GM21526 (cell line): ENCODE data around the gene TNS2.
"Not testable (repeated sequence)": the region's sequence is repeated elsewhere in the genome, so short reads cannot be mapped to it uniquely, and the experiment has no call there.

Source experiments
- ATAC-seq: cut with Tn5 transposase; IDR thresholded peaks from one replicate; pipeline ENCODE4 v1.9.1; 2021; ENCODE audit warnings: moderate library complexity; ENCODE audit not compliant: unreplicated experiment, low FRiP score

TNS2 gene

DNA sequence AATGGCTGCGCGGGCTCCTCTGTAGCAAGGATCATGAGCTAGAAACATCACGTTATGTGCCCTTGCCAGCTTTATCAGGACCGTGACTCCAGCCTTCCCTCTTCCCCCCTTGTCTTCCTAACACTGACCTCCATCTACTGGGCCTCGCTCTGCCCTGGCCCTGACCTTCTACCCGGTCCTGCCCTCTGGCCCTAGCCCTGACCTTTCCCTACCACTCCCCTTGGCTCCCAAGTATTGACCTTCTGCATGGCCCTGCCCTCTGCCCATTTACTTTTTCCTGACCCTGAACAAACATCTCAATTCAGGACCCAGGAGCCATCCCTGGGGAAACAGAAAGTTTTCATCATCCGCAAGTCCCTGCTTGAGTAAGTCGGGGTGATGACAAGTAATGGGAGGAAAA, 55.4 kb downstream of the TNS2 start:
- no peak for ATAC-seq

DNA sequence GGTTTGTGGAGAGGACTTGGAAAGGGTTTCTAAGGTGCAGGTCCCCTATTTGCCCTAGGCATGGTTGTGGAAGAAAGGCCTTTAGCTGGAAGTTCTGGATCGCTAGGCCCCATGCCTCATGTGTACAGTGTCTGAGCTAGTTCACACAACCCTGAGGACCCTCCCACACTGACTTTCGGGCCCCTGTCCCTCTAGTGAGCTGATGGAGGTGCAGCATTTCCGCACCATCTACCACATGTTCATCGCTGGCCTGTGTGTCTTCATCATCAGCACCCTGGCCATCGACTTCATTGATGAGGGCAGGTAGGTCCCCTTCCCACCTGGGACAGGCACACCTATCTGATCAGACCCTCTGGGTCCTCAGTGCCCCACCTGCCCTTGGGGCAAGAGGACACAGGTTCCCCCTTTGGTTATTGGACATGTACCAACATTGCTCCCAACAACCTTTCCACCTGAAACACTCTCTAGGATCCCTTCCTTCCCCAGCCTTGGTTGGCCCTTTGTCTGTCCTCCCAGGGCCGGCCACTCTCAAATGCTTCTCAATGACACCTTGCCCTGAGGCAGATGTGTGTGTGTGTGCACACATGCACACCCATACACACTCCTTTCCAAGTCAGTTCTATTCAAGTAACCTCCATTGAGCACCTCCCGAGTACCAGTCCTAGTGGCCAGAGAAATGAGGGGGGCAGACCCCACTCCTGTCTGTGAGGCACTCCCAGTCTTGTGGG, 56.0 kb downstream of the TNS2 start:
- ATAC-seq: no peak

DNA sequence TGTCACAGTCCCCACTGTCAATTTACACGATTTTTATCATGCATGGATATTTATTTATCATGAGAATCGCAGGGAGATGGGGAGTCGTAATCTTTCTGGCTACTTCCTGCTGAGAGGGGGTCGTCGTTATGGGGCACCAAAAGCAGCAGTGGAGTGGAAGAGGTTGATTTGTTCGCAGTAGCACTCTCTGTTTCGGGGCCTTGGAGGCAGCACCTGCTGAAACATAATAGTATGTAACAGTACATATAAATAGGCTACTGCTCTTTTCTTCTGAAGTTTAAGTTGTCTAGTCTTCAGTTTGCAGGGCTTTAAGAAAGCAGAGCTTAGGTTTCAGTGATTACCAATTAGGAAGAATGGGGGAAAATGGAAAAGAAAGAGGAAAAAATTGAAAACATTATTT, 57.3 kb downstream of the TNS2 start:
- no peak for ATAC-seq

DNA sequence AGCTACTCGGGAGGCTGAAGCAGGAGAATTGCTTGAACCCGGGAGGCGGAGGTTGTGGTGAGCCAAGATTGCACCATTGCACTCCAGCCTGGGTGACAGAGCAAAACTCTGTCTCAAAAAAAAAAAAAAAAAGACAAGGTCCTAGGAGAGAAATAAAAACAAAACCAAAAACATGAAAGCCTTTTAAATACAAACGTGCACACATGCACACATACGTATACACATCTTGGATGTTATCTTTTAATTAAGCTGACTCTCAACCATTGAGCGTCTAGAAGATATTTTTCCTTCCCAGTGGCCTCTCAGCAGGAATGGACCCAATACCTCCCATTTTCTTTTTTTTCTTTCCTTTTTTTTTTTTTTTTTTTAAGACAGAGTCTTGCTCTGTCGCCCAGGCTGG, 62.6 kb downstream of the TNS2 start:
- not testable (repeated sequence) for ATAC-seq

DNA sequence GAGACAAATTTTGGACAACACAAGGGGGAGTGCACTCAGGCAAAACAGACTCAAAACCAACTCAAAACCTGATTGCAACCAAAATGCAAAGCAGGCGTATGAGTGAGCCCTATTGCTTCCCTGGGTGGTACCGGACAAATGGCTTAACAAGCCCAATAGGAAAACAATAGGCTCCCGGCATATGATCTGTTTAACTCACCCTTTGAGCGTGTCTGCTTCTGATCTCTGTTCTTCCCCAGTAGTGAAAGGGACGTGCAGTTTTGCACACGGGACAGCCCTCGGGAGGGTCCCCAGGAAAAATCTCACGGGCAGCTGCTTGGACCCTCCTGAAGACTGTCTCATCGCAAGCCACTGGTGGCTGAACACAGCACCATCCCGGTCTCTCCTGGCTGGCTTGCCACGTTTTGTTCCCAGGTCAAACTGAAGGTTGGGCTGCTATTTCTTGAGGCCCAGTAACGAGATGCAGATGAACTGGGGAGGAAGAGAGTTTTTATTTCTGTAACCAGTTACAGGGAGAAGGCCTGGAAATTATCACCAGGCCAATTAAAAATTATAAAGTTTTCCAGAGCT, 63.4 kb downstream of the TNS2 start:
- no peak for ATAC-seq

DNA sequence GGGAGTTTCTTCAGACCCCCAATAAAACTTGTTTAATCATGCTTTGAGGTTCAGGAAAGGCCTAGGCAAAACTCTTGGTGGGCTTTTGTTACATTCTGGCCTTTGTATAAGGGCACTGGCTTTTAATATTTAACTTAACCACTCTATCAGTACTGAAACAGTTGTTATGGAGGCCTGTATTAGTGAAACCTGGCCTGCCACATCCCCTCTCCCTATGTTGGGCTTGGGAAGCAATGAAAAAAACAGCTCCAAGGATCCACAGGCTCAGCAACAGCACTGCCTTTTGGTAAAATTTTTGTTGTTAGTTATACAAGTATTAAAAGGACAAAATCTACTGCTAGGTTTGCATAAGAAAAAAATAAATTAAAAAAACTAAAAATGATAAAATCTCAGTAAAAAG, 64.1 kb downstream of the TNS2 start:
- ATAC-seq: no peak
